Activated naive CD8-positive, alpha-beta T cell (primary cell): ENCODE measurements around the gene SETD1B.

Experiments
- H3K27ac Mint-ChIP-seq: one replicate; pipeline ENCODE4 v1.8.0; 2021; ENCODE audit warnings: mixed read lengths
- H3K27me3 Mint-ChIP-seq: one replicate; pipeline ENCODE4 v1.8.0; 2021; ENCODE audit warnings: mixed read lengths
- H3K36me3 Mint-ChIP-seq: one replicate; pipeline ENCODE4 v1.8.0; 2021; ENCODE audit warnings: mixed read lengths
- H3K4me1 Mint-ChIP-seq: one replicate; pipeline ENCODE4 v1.8.0; 2021; ENCODE audit warnings: low read depth, mixed read lengths
- H3K4me3 Mint-ChIP-seq: one replicate; pipeline ENCODE4 v1.8.0; 2021; ENCODE audit warnings: mild to moderate bottlenecking, mixed read lengths
- H3K9me3 Mint-ChIP-seq: one replicate; pipeline ENCODE4 v1.8.0; 2021; ENCODE audit warnings: low read depth, mixed read lengths

SETD1B gene

DNA sequence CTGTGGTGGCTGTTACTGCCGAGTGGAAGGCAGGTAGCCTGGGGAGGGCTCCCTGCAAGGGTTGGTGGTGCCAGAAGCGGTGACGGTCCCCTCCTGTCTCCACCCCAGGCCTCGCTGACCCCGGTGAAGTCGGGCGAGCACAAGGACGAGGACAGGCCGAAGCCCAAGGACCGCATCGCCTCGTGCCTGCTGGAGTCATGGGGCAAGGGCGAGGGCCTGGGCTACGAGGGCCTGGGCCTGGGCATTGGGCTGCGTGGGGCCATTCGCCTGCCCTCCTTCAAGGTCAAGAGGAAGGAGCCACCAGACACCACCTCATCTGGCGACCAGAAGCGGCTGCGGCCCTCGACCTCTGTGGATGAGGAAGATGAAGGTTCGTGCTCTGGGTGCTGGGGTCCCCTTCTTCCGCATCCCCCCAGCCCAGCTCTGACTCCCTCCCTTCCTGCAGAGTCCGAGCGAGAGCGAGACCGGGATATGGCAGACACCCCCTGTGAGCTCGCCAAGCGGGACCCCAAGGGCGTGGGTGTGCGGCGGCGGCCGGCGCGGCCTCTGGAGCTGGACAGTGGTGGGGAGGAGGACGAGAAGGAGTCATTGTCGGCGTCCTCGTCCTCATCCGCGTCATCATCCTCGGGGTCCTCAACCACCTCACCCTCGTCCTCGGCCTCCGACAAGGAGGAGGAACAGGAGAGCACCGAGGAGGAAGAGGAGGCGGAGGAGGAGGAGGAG, 13.3 kb downstream of the SETD1B start:
- Mint-ChIP-seq H3K4me1 (peaks cover 24% of the 10 kb centered on the region), H3K4me3 (no peak overlapping the region), H3K27ac (no peak overlapping the region), H3K9me3 (no peaks in the 10 kb centered on the region), H3K36me3 (peaks cover 2% of the 10 kb centered on the region), H3K27me3 (no peaks in the 10 kb centered on the region)

- H3K36me3 Mint-ChIP-seq, result peaks cover 2% of the 10 kb centered on the region
- H3K4me3 Mint-ChIP-seq, result no peak overlapping the region
These were observed 13.8 kb downstream of the SETD1B start for GRCh38 chr12:121817648-121818043.

GRCh38 chr12:121819212-121819949, 15.6 kb downstream of the SETD1B start:
- Mint-ChIP-seq H3K4me3 (no peak overlapping the region), H3K27me3 (no peaks in the 10 kb centered on the region), H3K4me1 (peaks cover 9% of the 10 kb centered on the region), H3K36me3 (peaks cover 2% of the 10 kb centered on the region), H3K9me3 (no peaks in the 10 kb centered on the region), H3K27ac (no peak overlapping the region)

More at GRCh38 chr12:121817648-121818043, 13.8 kb downstream of the SETD1B start:
- Mint-ChIP-seq H3K4me1 (peaks cover 20% of the 10 kb centered on the region), H3K27ac (no peak overlapping the region), H3K9me3 (no peaks in the 10 kb centered on the region), H3K27me3 (no peaks in the 10 kb centered on the region)

- Mint-ChIP-seq H3K36me3 (peaks cover 2% of the 10 kb centered on the region), H3K4me3 (no peak overlapping the region), H3K9me3 (no peaks in the 10 kb centered on the region), H3K4me1 (peaks cover 9% of the 10 kb centered on the region), H3K27me3 (no peaks in the 10 kb centered on the region), H3K27ac (no peak overlapping the region)
These were observed 16.2 kb downstream of the SETD1B start for GRCh38 chr12:121820056-121820455.

DNA sequence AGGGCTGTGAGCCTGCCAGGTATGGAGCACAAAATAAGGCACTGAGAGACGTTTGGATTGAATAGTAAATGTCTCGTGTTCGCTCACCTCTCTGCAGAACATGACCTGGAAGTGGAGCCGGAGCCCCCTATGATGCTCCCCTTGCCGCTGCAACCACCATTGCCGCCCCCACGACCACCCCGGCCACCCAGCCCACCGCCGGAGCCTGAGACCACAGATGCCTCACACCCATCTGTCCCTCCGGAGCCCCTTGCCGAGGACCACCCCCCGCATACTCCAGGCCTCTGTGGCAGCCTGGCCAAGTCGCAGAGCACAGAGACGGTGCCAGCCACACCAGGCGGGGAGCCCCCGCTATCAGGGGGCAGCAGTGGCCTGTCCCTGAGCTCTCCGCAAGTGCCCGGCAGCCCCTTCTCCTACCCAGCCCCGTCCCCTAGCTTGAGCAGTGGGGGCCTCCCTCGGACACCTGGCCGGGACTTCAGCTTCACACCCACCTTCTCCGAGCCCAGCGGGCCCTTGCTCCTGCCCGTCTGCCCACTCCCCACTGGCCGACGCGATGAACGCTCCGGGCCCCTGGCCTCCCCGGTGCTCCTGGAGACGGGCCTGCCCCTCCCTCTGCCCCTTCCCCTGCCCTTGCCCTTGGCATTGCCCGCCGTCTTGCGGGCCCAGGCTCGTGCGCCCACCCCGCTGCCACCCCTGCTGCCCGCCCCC, 18.7 kb downstream of the SETD1B start:
- no peak overlapping the region for H3K27ac Mint-ChIP-seq
- peaks cover 2% of the 10 kb centered on the region for H3K4me1 Mint-ChIP-seq
- H3K4me3 Mint-ChIP-seq, result no peak overlapping the region
- H3K36me3 Mint-ChIP-seq, result no peaks in the 10 kb centered on the region
- H3K9me3 Mint-ChIP-seq, result no peaks in the 10 kb centered on the region
- H3K27me3 Mint-ChIP-seq, result no peaks in the 10 kb centered on the region

DNA sequence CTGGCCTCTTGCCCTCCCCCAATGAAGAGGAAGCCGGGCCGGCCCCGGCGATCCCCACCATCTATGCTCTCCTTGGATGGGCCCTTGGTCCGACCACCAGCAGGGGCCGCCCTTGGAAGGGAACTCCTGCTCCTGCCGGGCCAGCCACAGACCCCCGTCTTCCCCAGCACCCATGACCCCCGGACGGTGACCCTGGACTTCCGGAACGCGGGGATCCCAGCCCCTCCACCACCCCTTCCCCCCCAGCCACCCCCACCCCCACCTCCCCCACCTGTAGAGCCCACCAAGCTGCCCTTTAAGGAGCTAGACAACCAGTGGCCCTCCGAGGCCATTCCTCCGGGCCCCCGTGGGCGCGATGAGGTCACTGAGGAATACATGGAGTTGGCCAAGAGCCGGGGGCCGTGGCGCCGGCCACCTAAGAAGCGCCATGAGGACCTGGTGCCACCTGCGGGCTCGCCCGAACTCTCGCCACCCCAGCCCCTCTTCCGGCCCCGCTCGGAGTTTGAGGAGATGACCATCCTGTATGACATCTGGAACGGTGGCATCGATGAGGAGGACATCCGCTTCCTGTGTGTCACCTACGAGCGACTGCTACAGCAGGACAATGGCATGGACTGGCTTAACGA, 19.4 kb downstream of the SETD1B start:
- Mint-ChIP-seq H3K4me3 (no peak overlapping the region), H3K4me1 (peaks cover 2% of the 10 kb centered on the region), H3K9me3 (no peaks in the 10 kb centered on the region), H3K27ac (no peak overlapping the region), H3K36me3 (no peaks in the 10 kb centered on the region), H3K27me3 (no peaks in the 10 kb centered on the region)

GRCh38 chr12:121823727-121824115, 19.9 kb downstream of the SETD1B start:
- Mint-ChIP-seq H3K36me3 (peaks cover 3% of the 10 kb centered on the region), H3K27me3 (no peaks in the 10 kb centered on the region), H3K4me3 (no peak overlapping the region), H3K27ac (no peak overlapping the region), H3K4me1 (peaks cover 2% of the 10 kb centered on the region), H3K9me3 (no peaks in the 10 kb centered on the region)

DNA sequence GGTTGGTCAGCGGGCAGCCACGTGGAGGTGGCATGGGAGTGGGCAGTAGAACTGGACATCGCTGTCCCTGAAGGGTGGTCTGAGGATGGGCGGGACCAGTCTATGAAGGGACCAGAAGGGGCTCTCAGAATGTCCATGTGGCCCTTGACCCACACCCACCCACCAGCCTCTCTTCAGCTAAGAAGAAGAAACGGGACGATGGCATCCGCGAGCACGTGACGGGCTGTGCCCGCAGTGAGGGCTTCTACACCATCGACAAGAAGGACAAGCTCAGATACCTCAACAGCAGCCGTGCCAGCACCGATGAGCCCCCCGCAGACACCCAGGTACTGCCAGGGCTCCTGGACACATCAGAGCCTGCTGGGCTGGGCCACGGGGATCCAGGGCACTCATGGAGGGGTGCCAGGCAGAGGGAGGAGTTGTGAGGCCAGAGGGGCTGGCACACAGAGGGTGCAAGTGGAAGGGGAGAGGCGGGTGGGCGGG, 21.3 kb downstream of the SETD1B start:
- H3K4me1 Mint-ChIP-seq, result peaks cover 2% of the 10 kb centered on the region
- no peaks in the 10 kb centered on the region for H3K27me3 Mint-ChIP-seq
- no peak overlapping the region for H3K4me3 Mint-ChIP-seq
- no peak overlapping the region for H3K27ac Mint-ChIP-seq
- peaks cover 4% of the 10 kb centered on the region for H3K36me3 Mint-ChIP-seq
- no peaks in the 10 kb centered on the region for H3K9me3 Mint-ChIP-seq

- H3K4me3 Mint-ChIP-seq, result no peak overlapping the region
- H3K9me3 Mint-ChIP-seq, result no peaks in the 10 kb centered on the region
- peaks cover 4% of the 10 kb centered on the region for H3K36me3 Mint-ChIP-seq
- H3K27me3 Mint-ChIP-seq, result no peaks in the 10 kb centered on the region
- H3K27ac Mint-ChIP-seq, result peak overlapping the region; percentile 41
- no peaks in the 10 kb centered on the region for H3K4me1 Mint-ChIP-seq
These were observed 22.7 kb downstream of the SETD1B start for GRCh38 chr12:121826318-121827150.

DNA sequence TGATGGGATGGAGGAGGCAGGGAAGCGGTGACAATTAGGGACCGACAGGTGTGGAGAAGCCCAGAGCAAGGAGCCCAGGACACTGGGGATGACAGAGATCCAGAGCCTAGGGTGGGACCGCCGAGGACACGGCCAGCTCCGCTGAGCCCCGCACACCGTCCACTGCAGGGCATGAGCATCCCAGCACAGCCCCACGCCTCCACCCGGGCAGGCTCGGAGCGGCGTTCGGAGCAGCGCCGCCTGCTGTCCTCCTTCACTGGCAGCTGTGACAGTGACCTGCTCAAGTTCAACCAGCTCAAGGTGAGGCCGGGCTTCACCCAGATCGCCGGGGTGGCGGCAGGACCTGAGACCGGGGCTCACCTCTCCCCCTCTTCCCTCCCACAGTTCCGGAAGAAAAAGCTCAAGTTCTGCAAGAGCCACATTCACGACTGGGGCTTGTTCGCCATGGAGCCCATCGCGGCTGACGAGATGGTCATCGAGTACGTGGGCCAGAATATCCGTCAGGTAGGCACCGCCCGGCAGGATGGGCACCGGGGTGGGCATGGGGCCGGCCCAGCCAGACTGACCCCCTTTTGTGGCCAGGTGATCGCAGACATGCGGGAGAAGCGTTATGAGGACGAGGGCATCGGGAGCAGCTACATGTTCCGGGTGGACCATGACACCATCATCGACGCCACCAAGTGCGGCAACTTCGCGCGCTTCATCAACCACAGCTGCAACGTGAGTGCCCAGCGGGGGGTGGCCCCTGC, 23.7 kb downstream of the SETD1B start:
- Mint-ChIP-seq H3K27me3 (no peaks in the 10 kb centered on the region), H3K4me3 (no peak overlapping the region), H3K4me1 (peaks cover under 1% of the 10 kb centered on the region), H3K36me3 (peaks cover 4% of the 10 kb centered on the region), H3K27ac (no peak overlapping the region), H3K9me3 (no peaks in the 10 kb centered on the region)

DNA sequence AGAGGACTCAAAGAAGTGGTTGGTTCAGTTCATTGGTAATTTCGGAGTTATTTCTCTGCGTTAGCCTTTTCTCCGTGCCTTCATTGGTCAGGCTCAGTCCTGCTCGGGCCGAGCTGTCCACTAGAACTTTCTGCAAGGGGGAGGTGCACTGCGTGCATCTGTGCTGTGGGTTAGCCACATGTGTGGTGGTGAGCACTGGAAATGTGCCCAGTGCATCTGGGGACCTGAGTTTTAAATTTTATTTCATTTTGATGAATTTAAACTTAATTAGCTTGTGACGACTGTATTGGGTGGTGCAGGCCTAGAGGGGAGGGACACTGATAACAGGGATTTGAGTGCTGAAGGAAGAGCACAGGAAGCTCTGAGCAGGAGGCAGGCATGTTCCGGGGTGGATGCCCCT, 24.5 kb downstream of the SETD1B start:
- Mint-ChIP-seq H3K4me3 (no peak overlapping the region), H3K27ac (peak overlapping the region; percentile 75), H3K36me3 (peaks cover 4% of the 10 kb centered on the region), H3K9me3 (no peaks in the 10 kb centered on the region), H3K4me1 (peaks cover 4% of the 10 kb centered on the region), H3K27me3 (no peaks in the 10 kb centered on the region)

DNA sequence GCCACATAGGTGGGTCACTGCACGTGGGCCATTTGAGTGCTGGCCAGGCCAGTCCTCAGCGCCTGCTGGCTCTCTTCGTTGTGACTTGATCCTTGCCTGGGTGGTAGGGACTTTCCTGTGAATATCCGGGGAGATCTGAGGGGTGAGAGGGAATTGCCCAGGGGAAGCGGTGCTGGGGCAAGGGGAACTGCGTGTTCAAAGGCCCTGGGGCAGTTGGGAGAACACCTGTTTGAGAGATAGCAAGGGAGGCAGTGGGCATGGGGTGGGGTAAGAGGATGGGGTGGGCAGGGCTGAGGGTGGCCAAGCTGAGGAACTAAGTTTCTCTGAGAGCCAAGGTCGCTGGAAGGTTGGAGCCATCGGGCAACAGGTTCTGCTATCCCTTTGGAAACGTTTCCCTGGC, 25.0 kb downstream of the SETD1B start:
- Mint-ChIP-seq H3K27me3 (no peaks in the 10 kb centered on the region), H3K36me3 (peaks cover 4% of the 10 kb centered on the region)

GRCh38 chr12:121829250-121829918, 25.6 kb downstream of the SETD1B start:
- H3K36me3 Mint-ChIP-seq, result peaks cover 4% of the 10 kb centered on the region
- peak overlapping the region; percentile 34 for H3K27ac Mint-ChIP-seq
- peaks cover 5% of the 10 kb centered on the region for H3K4me1 Mint-ChIP-seq
- H3K4me3 Mint-ChIP-seq, result no peak overlapping the region
- no peaks in the 10 kb centered on the region for H3K9me3 Mint-ChIP-seq
- no peaks in the 10 kb centered on the region for H3K27me3 Mint-ChIP-seq

More for the DNA sequence above, 25.0 kb downstream of the SETD1B start:
- Mint-ChIP-seq H3K27ac (peak overlapping the region; percentile 75), H3K4me1 (peaks cover 5% of the 10 kb centered on the region), H3K4me3 (no peak overlapping the region), H3K9me3 (no peaks in the 10 kb centered on the region)
